ENCODE data around the gene CCDC126. TPM values are rescaled to one million over a fixed set of nuclear protein-coding genes. Genes with fewer than 3 reads are reported as not detected.
"Not testable (repeated sequence)": the region's sequence is repeated elsewhere in the genome, so short reads cannot be mapped to it uniquely, and the experiment has no call there.

Gene CCDC126
- total RNA-seq, 1 experiment from 2014 or later = 6.5 TPM

GRCh38 chr7:23618241-23618640 is 21.1 kb downstream of the CCDC126 start:
- no peak for DNase-seq (ENCODE audit: low spot score)
- in situ Hi-C loops (cut with HindIII; ENCODE audit: low sequenced_read_pairs) = no loop called here

- in situ Hi-C loops (cut with HindIII; ENCODE audit: low sequenced_read_pairs) = no loop called here
These were observed 22.0 kb downstream of the CCDC126 start for GRCh38 chr7:23619141-23619540.

GRCh38 chr7:23622506-23622925 is 25.3 kb downstream of the CCDC126 start:
- in situ Hi-C loops (cut with HindIII; ENCODE audit: low sequenced_read_pairs) = no loop called here

More at GRCh38 chr7:23619141-23619540, 22.0 kb downstream of the CCDC126 start:
- no peak for DNase-seq (ENCODE audit: low spot score)

GRCh38 chr7:23628370-23628769 is 31.2 kb downstream of the CCDC126 start:
- in situ Hi-C loops (cut with HindIII; ENCODE audit: low sequenced_read_pairs) = no loop called here
- no peak for DNase-seq (ENCODE audit: low spot score)

More at GRCh38 chr7:23622506-23622925, 25.3 kb downstream of the CCDC126 start:
- DNase-seq (ENCODE audit: low spot score) = no peak

DNA sequence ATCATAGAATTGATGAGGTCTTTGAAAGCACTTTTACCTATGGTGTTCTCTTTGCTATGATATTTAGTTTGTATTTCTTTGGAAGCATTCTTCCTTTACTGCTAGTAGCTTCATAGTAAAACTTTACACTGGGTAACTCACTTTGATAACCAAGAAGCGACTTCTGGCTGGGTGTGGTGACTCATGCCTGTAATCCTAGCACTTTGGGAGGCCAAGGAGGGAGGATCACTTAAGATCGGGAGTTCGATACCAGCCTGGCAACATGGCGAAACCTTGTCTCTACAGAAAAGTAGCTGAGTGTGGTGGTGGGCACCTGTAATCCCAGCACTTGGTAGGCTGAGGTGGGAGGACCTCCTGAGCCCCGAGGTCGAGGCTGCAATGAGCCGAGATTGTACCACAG is 36.2 kb downstream of the CCDC126 start:
- in situ Hi-C loops (cut with HindIII; ENCODE audit: low sequenced_read_pairs) = no loop called here
- DNase-seq (ENCODE audit: low spot score) = no peak

- in situ Hi-C loops (cut with HindIII; ENCODE audit: low sequenced_read_pairs) = no loop called here
- DNase-seq (ENCODE audit: low spot score) = no peak
These were observed 48.6 kb downstream of the CCDC126 start for GRCh38 chr7:23645822-23646221.

DNA sequence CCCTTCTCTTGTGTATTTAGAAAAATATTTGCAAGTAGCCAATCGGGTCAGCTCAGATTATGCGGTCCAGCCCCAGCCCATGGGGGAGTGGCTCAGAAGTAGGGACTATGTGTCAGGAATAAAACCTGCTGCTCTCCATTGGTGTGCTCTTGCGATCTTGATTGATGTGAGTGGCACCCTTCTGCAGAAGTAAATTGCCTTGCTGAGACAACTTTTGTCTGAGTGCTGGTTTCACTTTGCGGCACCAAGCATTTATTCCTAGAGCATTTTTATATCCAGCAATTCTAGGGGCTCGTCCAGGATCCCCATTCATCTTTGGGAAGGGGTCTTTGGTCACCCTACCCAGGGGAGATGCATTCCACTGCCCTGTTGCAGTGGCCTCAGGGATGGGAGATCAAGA is 56.8 kb downstream of the CCDC126 start:
- in situ Hi-C loops (cut with HindIII; ENCODE audit: low sequenced_read_pairs) = no loop called here
- no peak for DNase-seq (ENCODE audit: low spot score)

DNA sequence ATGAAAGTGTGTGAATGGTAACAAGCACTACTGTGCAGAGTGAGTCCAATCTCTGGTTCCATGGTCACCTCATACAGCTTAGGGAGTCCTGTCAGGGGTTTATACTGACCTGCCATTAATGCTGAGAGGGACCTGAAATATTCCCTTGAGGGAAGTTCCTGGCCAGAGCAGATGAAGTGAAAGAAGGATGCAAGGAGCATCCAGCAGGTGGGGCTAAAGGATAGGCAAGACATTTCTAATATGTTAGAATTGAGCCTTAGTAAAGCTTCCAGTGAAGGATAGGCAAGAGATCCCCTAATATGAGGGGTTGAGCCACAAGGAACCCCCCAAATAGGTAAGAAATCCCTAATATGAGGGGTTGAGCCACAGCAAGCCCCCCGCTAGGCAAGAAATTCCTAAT is 57.3 kb downstream of the CCDC126 start:
- in situ Hi-C loops (cut with HindIII; ENCODE audit: low sequenced_read_pairs) = no loop called here
- peak; percentile 17 for DNase-seq (ENCODE audit: low spot score)

DNA sequence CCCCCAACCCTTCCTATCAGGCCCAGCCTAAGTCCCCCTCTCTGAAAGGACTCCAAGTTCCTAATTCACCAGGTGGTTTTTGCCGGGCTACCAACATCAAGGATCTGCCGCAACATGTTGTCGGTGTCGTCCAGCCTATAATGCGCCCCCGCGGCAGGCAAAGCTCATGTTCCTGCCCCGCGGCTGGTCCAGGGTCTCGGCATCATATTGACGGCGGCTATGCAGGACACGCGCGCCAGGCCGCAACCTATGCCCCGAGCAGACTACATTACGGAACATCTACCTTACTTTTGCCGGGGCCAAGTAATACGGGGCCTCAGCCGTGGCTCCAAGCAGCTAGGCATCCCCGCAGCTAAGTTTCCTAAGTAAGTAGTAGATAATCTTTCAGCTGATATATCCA is 58.3 kb downstream of the CCDC126 start:
- in situ Hi-C loops (cut with HindIII; ENCODE audit: low sequenced_read_pairs) = no loop called here
- no peak for DNase-seq (ENCODE audit: low spot score)

DNA sequence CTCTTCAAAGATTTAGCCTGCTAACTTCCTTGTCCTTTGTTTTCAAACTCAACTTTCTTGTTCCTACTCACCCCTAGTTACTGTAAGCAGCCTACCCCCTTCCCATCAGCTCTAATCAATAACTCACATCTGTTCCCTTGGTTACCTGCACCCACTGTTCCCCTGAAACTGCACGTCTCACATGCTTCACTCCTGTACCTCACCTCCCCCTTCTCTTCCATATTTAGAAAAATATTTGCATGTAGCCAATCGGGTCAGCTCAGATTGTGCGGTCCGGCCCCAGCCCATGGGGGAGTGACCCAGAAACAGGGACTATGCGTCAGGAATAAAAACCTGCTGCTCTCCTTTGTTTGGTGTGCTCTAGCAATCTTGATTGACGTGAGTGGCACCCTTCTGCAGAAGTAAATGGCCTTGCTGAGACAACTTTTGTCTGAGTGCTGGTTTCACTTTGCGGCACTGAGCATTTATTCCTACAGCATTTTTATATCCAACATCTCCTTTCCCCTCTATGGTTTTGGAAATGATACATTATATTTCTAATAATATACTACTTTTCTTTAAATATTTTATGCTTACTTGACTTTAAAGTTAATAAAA is 61.7 kb downstream of the CCDC126 start:
- in situ Hi-C loops (cut with HindIII; ENCODE audit: low sequenced_read_pairs) = no loop called here
- no peak for DNase-seq (ENCODE audit: low spot score)

DNA sequence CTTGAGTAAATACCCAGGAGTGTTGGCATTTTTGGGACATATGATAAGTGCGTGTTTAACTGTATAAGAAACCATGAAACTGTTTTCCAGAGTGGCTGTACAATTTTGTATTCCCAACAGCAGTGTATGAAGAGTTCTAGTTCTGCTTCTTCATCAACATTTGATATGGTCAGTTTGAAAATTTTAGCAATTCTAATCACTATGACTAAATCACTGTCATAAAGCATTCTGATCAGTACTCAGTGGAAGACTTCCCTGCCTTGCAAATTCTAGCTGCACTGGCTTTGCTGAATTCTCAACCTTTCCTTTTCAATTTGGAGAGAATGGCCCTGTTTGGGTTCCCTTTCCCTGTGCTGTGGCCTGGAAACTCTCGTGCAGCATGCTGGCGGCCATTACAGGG is 64.2 kb downstream of the CCDC126 start:
- in situ Hi-C loops (cut with HindIII; ENCODE audit: low sequenced_read_pairs) = no loop called here
- DNase-seq (ENCODE audit: low spot score) = no peak

GRCh38 chr7:23662124-23662983 is 65.2 kb downstream of the CCDC126 start:
- in situ Hi-C loops (cut with HindIII; ENCODE audit: low sequenced_read_pairs) = no loop called here
- DNase-seq (ENCODE audit: low spot score) = no peak

DNA sequence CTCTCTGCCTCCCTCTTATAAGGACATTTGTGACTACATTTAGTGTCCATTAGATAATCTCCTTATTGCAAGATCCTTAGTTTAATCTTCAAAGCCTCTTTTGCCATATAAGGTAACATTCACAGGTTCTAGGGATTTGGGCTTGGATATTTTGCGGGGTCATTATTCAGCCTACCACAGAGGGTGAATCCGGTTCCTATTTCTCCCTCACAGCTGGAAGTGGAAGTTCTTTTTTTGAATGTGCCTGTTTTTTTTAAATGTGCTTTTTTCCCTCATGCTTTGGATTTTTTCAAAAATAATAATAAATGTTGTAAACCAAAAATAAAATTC is 65.8 kb downstream of the CCDC126 start:
- DNase-seq (ENCODE audit: low spot score) = no peak
- in situ Hi-C loops (cut with HindIII; ENCODE audit: low sequenced_read_pairs) = no loop called here

- DNase-seq (ENCODE audit: low spot score) = no peak
- in situ Hi-C loops (cut with HindIII; ENCODE audit: low sequenced_read_pairs) = no loop called here
These were observed 66.9 kb downstream of the CCDC126 start for GRCh38 chr7:23664122-23664521.

GRCh38 chr7:23672033-23672432 is 74.9 kb downstream of the CCDC126 start:
- in situ Hi-C loops (cut with HindIII; ENCODE audit: low sequenced_read_pairs) = no loop called here
- DNase-seq (ENCODE audit: low spot score) = no peak

DNA sequence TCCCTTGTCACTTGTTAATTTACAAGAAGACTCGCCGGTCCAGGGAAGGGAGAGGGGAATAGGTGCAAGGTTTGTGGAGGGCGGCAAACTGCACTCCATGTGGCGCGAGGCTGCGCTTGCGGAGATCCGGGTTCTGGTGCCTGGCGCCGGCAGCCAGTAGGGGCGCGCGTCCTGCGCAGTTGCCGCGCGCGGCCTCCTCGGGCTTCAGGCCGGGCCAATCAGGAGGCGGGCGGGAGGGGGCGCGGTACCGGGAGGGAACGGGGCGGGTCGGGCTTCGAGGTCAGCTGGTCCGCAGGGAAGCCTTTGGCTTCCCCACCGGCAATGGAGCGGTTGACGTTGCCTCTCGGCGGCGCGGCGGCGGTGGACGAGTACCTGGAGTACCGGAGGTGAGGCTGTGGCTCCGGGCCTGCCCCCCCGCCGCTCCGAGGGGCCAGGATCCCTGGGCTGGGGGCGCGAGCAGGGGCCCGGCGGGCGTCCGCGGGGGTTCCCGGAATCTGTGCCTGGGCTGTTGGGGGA is 82.8 kb downstream of the CCDC126 start, which contains the start of gene FAM221A:
Gene FAM221A, plus strand, starts transcription at position 302 of the 516 bp plus-strand sequence. Its CDS starts 20 bp downstream, at position 322.
- in situ Hi-C loops (cut with HindIII; ENCODE audit: low sequenced_read_pairs) = no loop called here
- DNase-seq (ENCODE audit: low spot score) = peak; percentile 84

DNA sequence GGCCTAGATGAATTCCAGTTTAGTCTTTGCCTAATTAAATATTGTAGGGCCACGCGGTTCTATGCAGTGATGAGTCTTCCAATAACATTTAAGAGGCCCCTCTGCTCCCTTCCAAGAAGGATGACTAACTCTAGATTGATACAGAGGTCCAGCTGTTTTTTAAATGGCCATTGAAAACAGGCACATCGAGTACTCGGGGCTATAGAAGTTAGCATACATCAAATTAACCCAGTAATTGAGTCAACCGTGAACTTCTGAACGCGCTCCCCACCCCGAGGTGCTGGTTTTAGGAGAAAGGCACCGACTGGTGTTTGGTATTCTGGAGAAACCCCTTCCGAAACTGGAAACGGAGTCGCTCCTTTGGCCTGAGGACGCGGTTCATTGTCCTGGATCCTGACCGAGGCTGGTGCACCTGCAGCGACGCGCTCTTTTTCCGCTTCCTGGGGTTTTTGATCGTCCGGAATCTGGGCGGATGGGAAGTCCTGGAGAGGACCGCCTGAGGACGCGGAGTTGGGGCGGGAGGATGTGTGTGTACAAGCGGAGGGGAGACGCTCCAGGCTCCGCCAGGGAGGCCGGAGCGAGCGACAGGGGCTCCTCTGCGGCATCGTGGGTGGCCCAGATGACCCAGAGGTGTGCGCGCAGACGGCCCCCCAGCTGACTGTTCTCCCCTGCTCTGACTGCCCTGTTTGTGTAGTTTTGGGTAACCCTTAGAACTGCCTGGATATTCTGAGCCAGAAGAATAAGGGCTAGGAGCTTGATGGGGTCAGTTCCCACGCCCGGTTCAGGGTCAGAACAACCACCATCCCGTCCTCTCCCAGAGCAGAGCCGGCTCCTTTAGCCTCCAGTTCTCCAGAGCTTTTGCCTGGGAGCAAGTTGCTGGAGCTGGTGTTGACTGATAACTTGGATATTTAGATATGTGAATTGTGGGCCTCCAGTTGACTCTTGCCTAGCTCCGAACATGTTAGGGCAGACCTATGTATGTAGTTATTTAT is 83.5 kb downstream of the CCDC126 start:
- DNase-seq (ENCODE audit: low spot score) = peak; percentile 76
- in situ Hi-C loops (cut with HindIII; ENCODE audit: low sequenced_read_pairs) = no loop called here

DNA sequence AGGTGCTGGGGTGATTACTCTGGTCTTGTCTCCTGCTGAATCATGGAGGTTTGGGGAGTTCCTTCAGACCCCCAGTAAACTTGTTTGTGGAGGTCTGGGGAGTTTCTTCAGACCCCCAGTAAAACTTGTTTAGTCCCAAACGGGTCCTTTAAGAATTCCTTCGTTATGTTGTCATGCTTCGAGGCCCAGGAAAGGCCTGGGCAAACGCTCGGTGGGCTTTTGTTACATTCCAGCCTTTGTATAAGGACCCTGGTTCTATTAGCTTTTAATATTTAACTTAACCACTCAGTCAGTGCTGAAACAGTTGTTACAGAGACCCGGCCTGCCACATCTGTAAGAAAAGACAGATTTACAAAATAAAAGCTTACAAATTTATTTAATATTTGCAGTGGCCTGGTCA is 86.9 kb downstream of the CCDC126 start:
- DNase-seq (ENCODE audit: low spot score); in situ Hi-C loops (cut with HindIII; ENCODE audit: low sequenced_read_pairs): not testable (repeated sequence)

DNA sequence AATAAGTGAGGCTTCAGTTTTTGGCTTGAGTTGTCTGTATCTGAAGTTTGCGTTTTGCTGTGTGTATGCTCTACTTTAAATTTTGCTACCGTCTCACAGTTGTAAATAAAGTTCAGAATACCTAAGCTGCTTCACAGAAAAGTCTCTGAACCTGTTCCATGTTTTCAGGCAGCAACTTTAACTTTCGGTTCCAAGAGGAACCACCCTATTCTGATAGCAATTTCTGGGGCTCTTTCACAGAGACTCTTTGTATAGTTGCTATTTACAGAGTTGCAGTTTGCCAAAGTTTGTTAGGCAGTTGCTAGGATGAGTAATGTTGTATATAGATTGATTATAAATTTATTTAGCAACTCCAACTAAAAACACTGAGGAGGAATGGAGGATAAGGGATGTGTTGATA is 88.5 kb downstream of the CCDC126 start:
- no peak for DNase-seq (ENCODE audit: low spot score)
- in situ Hi-C loops (cut with HindIII; ENCODE audit: low sequenced_read_pairs) = no loop called here
